OCI-LY3 (cell line): Measurements from ENCODE around the gene SHISA3.

ENCODE experiments used
- CTCF ChIP-seq: fragments of 200-600, 300-600 bp; sonication (generic); IDR thresholded peaks from 2 replicates; pipeline ENCODE4 v1.5.1; 2014; ENCODE audit warnings: antibody characterized with exemption, low read length, low read depth
- EZH2phosphoT487 ChIP-seq: fragments of 200-600 bp; shearing (Covaris generic); IDR thresholded peaks from 2 replicates; pipeline ENCODE4 v1.6.1; 2018; ENCODE audit warnings: antibody characterized with exemption, mixed run types, low read depth

DNA sequence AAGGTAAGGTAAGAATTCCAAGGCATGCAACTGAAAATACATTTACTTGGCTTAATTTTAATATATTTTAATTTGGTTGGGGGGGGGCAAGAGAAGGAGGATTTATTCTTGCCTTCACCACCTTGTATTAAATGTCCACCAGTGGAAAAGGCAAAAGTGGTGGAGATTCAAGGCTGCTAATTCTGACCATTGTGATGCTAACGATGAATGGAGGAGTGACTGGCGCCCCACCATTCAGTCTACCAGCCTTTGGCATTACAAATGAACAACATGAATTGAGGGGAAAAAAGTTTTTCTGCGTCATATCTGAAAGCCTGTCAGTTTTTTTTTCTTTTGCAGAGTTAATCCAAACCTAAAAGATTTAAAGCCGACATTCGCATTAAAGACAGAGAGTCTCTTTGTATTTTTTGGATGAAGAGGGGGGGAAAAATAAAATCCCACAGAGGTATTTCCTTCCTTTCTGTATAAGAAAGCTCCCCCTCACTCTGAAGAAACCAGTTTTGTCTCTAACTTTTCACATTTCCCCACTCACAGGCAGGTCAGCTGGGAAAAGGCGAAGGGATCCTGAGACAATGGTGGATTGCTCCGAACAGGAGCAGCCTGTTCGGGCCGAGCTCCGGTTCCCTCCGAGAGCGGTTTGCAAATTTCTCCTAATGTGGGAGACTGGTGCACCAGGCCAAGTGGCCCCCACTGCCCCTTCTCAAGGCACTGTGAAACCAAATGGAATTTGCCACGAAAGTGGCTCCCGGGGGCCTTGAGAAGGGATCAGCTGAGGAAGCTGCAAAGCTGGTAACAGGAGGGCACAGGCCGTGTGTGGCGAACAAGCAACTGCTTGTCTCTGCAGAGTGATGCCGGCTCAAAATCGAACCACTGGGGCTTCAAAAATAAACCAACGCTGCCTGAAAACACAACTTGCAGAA is 28.1 kb downstream of the SHISA3 start:
- TF ChIP-seq CTCF (no peak), EZH2phosphoT487 (no peak)
